Liver (tissue), 9 donors: ENCODE results near the gene SAMD4A. TPM values are rescaled to one million over a fixed set of nuclear protein-coding genes. Genes with fewer than 3 reads are reported as not detected.

Source experiments
- DNase-seq: peaks from one replicate; pipeline ENCODE4 v3.0.0-alpha.2; 2017; ENCODE audit warnings: low spot score
- H3K27ac ChIP-seq, 2 donors: one replicate each; pipeline ENCODE4 v1.7.0; 2013; ENCODE audit warnings: inconsistent platforms in 2 of 2, low read length in 2 of 2, control low read depth in 1 of 2, low read depth in 1 of 2, mild to moderate bottlenecking in 1 of 2
- H3K27me3 ChIP-seq, 4 donors: one replicate each; pipeline versions ENCODE4 v1.6.1 to v1.7.0; 2013; ENCODE audit warnings: low read length in 3 of 4, inconsistent platforms in 1 of 4, mild to moderate bottlenecking in 1 of 4, moderate library complexity in 1 of 4; ENCODE audit not compliant: control insufficient read depth in 4 of 4, insufficient read depth in 4 of 4
- H3K36me3 ChIP-seq, 4 donors: one replicate each; pipeline versions ENCODE4 v1.6.1 to v1.7.0; 2013; ENCODE audit warnings: low read length in 3 of 4, mild to moderate bottlenecking in 3 of 4, low read depth in 1 of 4, moderate library complexity in 1 of 4; ENCODE audit not compliant: control insufficient read depth in 4 of 4, insufficient read depth in 3 of 4
- H3K4me1 ChIP-seq, 4 donors: one replicate each; pipeline versions ENCODE4 v1.6.1 to v1.7.0; 2013; ENCODE audit warnings: low read length in 3 of 4, mild to moderate bottlenecking in 3 of 4, moderate library complexity in 1 of 4; ENCODE audit not compliant: control insufficient read depth in 4 of 4, insufficient read depth in 4 of 4
- H3K4me3 ChIP-seq, 3 donors: one replicate each; pipeline versions ENCODE4 v1.6.1 to v1.7.0; 2013; ENCODE audit warnings: low read length in 3 of 3, control low read depth in 1 of 3, low read depth in 1 of 3, mild to moderate bottlenecking in 1 of 3
- H3K9ac ChIP-seq, 2 donors: one replicate each; pipeline ENCODE4 v1.7.0; 2013; ENCODE audit warnings: low read length in 2 of 2, mild to moderate bottlenecking in 2 of 2, moderate library complexity in 2 of 2, control low read depth in 1 of 2, low read depth in 1 of 2
- H3K9me3 ChIP-seq, 4 donors: one replicate each; pipeline versions ENCODE4 v1.6.1 to v1.7.0; 2013; ENCODE audit warnings: low read length in 3 of 4; ENCODE audit not compliant: control insufficient read depth in 4 of 4
- ATF3 ChIP-seq: IDR thresholded peaks from 2 replicates; pipeline ENCODE4 v1.6.1; 2016; ENCODE audit warnings: antibody characterized with exemption
- CTCF ChIP-seq: fragments of 150-350 bp; IDR thresholded peaks from 2 replicates; pipeline ENCODE4 v1.5.1; 2017; ENCODE audit warnings: improper control_type of control experiment, low read depth, low read length; ENCODE audit not compliant: missing input control
- EGR1 ChIP-seq, 2 donors: IDR thresholded peaks; 2 replicates each; pipeline ENCODE4 v1.6.1; 2016 to 2018; ENCODE audit warnings: antibody characterized with exemption in 2 of 2, low read depth in 2 of 2
- FOXA2 ChIP-seq: IDR thresholded peaks from 2 replicates; pipeline ENCODE4 v1.6.1; 2016; ENCODE audit warnings: antibody characterized with exemption
- HNF4A ChIP-seq, 2 donors: conservative IDR thresholded peaks; 2 replicates each; pipeline ENCODE4 v1.6.1; 2016; ENCODE audit warnings: antibody characterized with exemption in 2 of 2, mild to moderate bottlenecking in 2 of 2
- HNF4G ChIP-seq: IDR thresholded peaks from 2 replicates; pipeline ENCODE4 v1.6.1; 2016; ENCODE audit warnings: antibody characterized with exemption
- JUND ChIP-seq, 2 donors: IDR thresholded peaks; 2 replicates each; pipeline ENCODE4 v1.6.1; 2016; ENCODE audit warnings: antibody characterized with exemption in 2 of 2
- MAX ChIP-seq: IDR thresholded peaks from 2 replicates; pipeline ENCODE4 v1.6.1; 2016; ENCODE audit warnings: antibody characterized with exemption
- RAD21 ChIP-seq, 2 donors: IDR thresholded peaks; 2 replicates each; pipeline ENCODE4 v1.6.1; 2016; ENCODE audit warnings: antibody characterized with exemption in 2 of 2, mild to moderate bottlenecking in 2 of 2
- REST ChIP-seq: IDR thresholded peaks from 2 replicates; pipeline ENCODE4 v1.6.1; 2016; ENCODE audit warnings: antibody characterized with exemption, mild to moderate bottlenecking
- WGBS: extraction: QIAGEN DNeasy Blood & Tissue Kit; methylation state at CpG from one replicate; pipeline ENCODE4 v1.1.7; 2013; 5-methylcytosine and 5-hydroxymethylcytosine counted together
- polyA plus RNA-seq, 2 donors: library from polyadenylated mRNA; stranded (reverse) in 1 of 2; unstranded in 1 of 2; fragments of 200-250 nt in 1 of 2; fragments of >200 nt in 1 of 2; fragmentation: Nextera tagmentation in 1 of 2; extraction: Ambion mirVana in 1 of 2; gene quantifications; one replicate each; pipeline versions ENCODE4 v1.2.1 to v1.2.3, GENCODE V29; 2013 to 2015
- total RNA-seq, 2 donors: library from RNA; depleted of rRNA; stranded (reverse); fragments of >200 nt; gene quantifications; one replicate each; pipeline ENCODE4 v1.2.3, GENCODE V29; 2014
- donor health status: healthy.
- donor health status: healthy.
- donor health status: healthy.
- donor health status: healthy.
- donor health status: healthy.

The SAMD4A gene
- total and polyA plus RNA-seq, 4 donors, result 4.3 to 17.8 (median 8.1) TPM

GRCh38 chr14:54642801-54643695, 76.1 kb downstream of the SAMD4A start:
- 87% methylated on average over 9 of the region's 9 CpGs for WGBS
- no peak for DNase-seq
- Histone ChIP-seq H3K9ac (no peak overlapping the region), H3K9me3 (no peaks in the 10 kb centered on the region), H3K4me1 (no peaks in the 10 kb centered on the region), H3K4me3 (no peak overlapping the region), H3K27me3 (no peaks in the 10 kb centered on the region), H3K27ac (no peak overlapping the region), H3K36me3 (no peaks in the 10 kb centered on the region)
- peak in 1 of 2 donors; percentile 12 for TF ChIP-seq RAD21 (IDR thresholded peaks at IDR 0.05)
- no peak for TF ChIP-seq JUND (IDR thresholded peaks at IDR 0.05)
- TF ChIP-seq FOXA2, result no peak
- TF ChIP-seq HNF4G, result no peak
- no peak for TF ChIP-seq ATF3
- TF ChIP-seq HNF4A (conservative IDR thresholded peaks at IDR 0.05), result no peak
- no peak for TF ChIP-seq REST
- TF ChIP-seq MAX, result no peak
- no peak for TF ChIP-seq EGR1 (IDR thresholded peaks at IDR 0.05; ENCODE audit: low read depth in 2 of 2)

GRCh38 chr14:54643696-54644176, 76.8 kb downstream of the SAMD4A start:
- WGBS, result 84% methylated on average over 5 of the region's 5 CpGs
- no peak for DNase-seq
- Histone ChIP-seq H3K36me3 (no peaks in the 10 kb centered on the region), H3K27ac (no peak overlapping the region), H3K9me3 (no peaks in the 10 kb centered on the region), H3K4me1 (no peaks in the 10 kb centered on the region), H3K9ac (no peak overlapping the region), H3K4me3 (no peak overlapping the region), H3K27me3 (no peaks in the 10 kb centered on the region)
- no peak for TF ChIP-seq CTCF
- TF ChIP-seq HNF4G, result no peak
- TF ChIP-seq REST, result no peak
